Liver (tissue), 9 donors: ENCODE results near the gene FOLR3. TPM values are rescaled to one million over a fixed set of nuclear protein-coding genes. Genes with fewer than 3 reads are reported as not detected.

Source experiments
- DNase-seq: peaks from one replicate; pipeline ENCODE4 v3.0.0-alpha.2; 2017; ENCODE audit warnings: low spot score
- H3K27ac ChIP-seq, 2 donors: one replicate each; pipeline ENCODE4 v1.7.0; 2013; ENCODE audit warnings: inconsistent platforms in 2 of 2, low read length in 2 of 2, control low read depth in 1 of 2, low read depth in 1 of 2, mild to moderate bottlenecking in 1 of 2
- H3K27me3 ChIP-seq, 4 donors: one replicate each; pipeline versions ENCODE4 v1.6.1 to v1.7.0; 2013; ENCODE audit warnings: low read length in 3 of 4, inconsistent platforms in 1 of 4, mild to moderate bottlenecking in 1 of 4, moderate library complexity in 1 of 4; ENCODE audit not compliant: control insufficient read depth in 4 of 4, insufficient read depth in 4 of 4
- H3K36me3 ChIP-seq, 4 donors: one replicate each; pipeline versions ENCODE4 v1.6.1 to v1.7.0; 2013; ENCODE audit warnings: low read length in 3 of 4, mild to moderate bottlenecking in 3 of 4, low read depth in 1 of 4, moderate library complexity in 1 of 4; ENCODE audit not compliant: control insufficient read depth in 4 of 4, insufficient read depth in 3 of 4
- H3K4me1 ChIP-seq, 4 donors: one replicate each; pipeline versions ENCODE4 v1.6.1 to v1.7.0; 2013; ENCODE audit warnings: low read length in 3 of 4, mild to moderate bottlenecking in 3 of 4, moderate library complexity in 1 of 4; ENCODE audit not compliant: control insufficient read depth in 4 of 4, insufficient read depth in 4 of 4
- H3K4me3 ChIP-seq, 3 donors: one replicate each; pipeline versions ENCODE4 v1.6.1 to v1.7.0; 2013; ENCODE audit warnings: low read length in 3 of 3, control low read depth in 1 of 3, low read depth in 1 of 3, mild to moderate bottlenecking in 1 of 3
- H3K9ac ChIP-seq, 2 donors: one replicate each; pipeline ENCODE4 v1.7.0; 2013; ENCODE audit warnings: low read length in 2 of 2, mild to moderate bottlenecking in 2 of 2, moderate library complexity in 2 of 2, control low read depth in 1 of 2, low read depth in 1 of 2
- H3K9me3 ChIP-seq, 4 donors: one replicate each; pipeline versions ENCODE4 v1.6.1 to v1.7.0; 2013; ENCODE audit warnings: low read length in 3 of 4; ENCODE audit not compliant: control insufficient read depth in 4 of 4
- GABPA ChIP-seq, 2 donors: IDR thresholded peaks in 1 of 2; conservative IDR thresholded peaks in 1 of 2; 2 replicates each; pipeline ENCODE4 v1.6.1; 2016; ENCODE audit warnings: antibody characterized with exemption in 2 of 2, mild to moderate bottlenecking in 1 of 2, moderate library complexity in 1 of 2
- HNF4A ChIP-seq, 2 donors: conservative IDR thresholded peaks; 2 replicates each; pipeline ENCODE4 v1.6.1; 2016; ENCODE audit warnings: antibody characterized with exemption in 2 of 2, mild to moderate bottlenecking in 2 of 2
- HNF4G ChIP-seq: IDR thresholded peaks from 2 replicates; pipeline ENCODE4 v1.6.1; 2016; ENCODE audit warnings: antibody characterized with exemption
- JUND ChIP-seq, 2 donors: IDR thresholded peaks; 2 replicates each; pipeline ENCODE4 v1.6.1; 2016; ENCODE audit warnings: antibody characterized with exemption in 2 of 2
- NR2F2 ChIP-seq: IDR thresholded peaks from 2 replicates; pipeline ENCODE4 v1.6.1; 2016; ENCODE audit warnings: antibody characterized with exemption
- RAD21 ChIP-seq, 2 donors: IDR thresholded peaks; 2 replicates each; pipeline ENCODE4 v1.6.1; 2016; ENCODE audit warnings: antibody characterized with exemption in 2 of 2, mild to moderate bottlenecking in 2 of 2
- RXRA ChIP-seq, 2 donors: IDR thresholded peaks; 2 replicates each; pipeline ENCODE4 v1.6.1; 2017 to 2018; ENCODE audit warnings: antibody characterized with exemption in 2 of 2, mild to moderate bottlenecking in 1 of 2
- SP1 ChIP-seq: IDR thresholded peaks from 2 replicates; pipeline ENCODE4 v1.6.1; 2018; ENCODE audit warnings: antibody characterized with exemption, mild to moderate bottlenecking
- TAF1 ChIP-seq: conservative IDR thresholded peaks from 2 replicates; pipeline ENCODE4 v1.6.1; 2016; ENCODE audit warnings: antibody characterized with exemption, mild to moderate bottlenecking
- YY1 ChIP-seq: IDR thresholded peaks from 2 replicates; pipeline ENCODE4 v1.6.1; 2016; ENCODE audit warnings: antibody characterized with exemption, mild to moderate bottlenecking
- WGBS: extraction: QIAGEN DNeasy Blood & Tissue Kit; methylation state at CpG from one replicate; pipeline ENCODE4 v1.1.7; 2013; 5-methylcytosine and 5-hydroxymethylcytosine counted together
- polyA plus RNA-seq, 2 donors: library from polyadenylated mRNA; stranded (reverse) in 1 of 2; unstranded in 1 of 2; fragments of 200-250 nt in 1 of 2; fragments of >200 nt in 1 of 2; fragmentation: Nextera tagmentation in 1 of 2; extraction: Ambion mirVana in 1 of 2; gene quantifications; one replicate each; pipeline versions ENCODE4 v1.2.1 to v1.2.3, GENCODE V29; 2013 to 2015
- total RNA-seq, 2 donors: library from RNA; depleted of rRNA; stranded (reverse); fragments of >200 nt; gene quantifications; one replicate each; pipeline ENCODE4 v1.2.3, GENCODE V29; 2014
- TF ChIP-seq, protein P1 (sequence below): fragments of 150-350 bp; IDR thresholded peaks from 2 replicates; pipeline ENCODE4 v1.5.1; 2017; ENCODE audit warnings: improper control_type of control experiment, low read depth, low read length; ENCODE audit not compliant: missing input control
- TF ChIP-seq, protein P2 (sequence below): IDR thresholded peaks from 2 replicates; pipeline ENCODE4 v1.6.1; 2016; ENCODE audit warnings: antibody characterized with exemption, mild to moderate bottlenecking
- donor health status: healthy.
- donor health status: healthy.
- donor health status: healthy.
- donor health status: healthy.
- donor health status: healthy.

Gene FOLR3
- total and polyA plus RNA-seq, 4 donors = 0.31 to 2.1 (median 0.86) TPM; not detected in 1

DNA sequence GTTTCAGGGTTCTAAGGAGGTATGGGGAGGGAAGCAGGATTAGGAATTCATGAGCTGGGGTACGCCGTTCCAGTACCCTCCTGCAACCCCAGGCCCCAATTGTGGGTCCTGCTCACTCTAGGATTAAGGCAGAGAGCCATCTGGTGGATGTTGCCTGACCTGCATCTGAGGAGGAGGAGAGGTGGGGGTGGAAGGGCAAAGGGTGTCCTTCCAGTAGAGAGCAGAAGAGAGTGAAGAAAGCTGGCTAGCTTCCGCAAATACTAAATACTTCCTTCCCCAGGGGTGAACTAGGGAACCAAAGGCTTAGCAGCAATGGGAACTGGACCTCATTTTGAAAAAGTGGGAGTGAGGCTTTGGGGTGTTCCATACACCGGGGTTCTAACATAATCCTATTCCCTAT is 44.2 kb upstream of the FOLR3 start:
- H3K9me3 ChIP-seq = no peaks in the 10 kb centered on the region
- H3K36me3 ChIP-seq = peaks cover 0 to 29% (median 6%) of the 10 kb centered on the region in 4 donors
- no peaks in the 10 kb centered on the region for H3K27me3 ChIP-seq
- no peak overlapping the region for H3K9ac ChIP-seq
- DNase-seq = peak; percentile 74
- peaks cover 0 to 7% (median 2%) of the 10 kb centered on the region in 4 donors for H3K4me1 ChIP-seq
- 41% methylated on average over 4 of the region's 4 CpGs for WGBS
- H3K27ac ChIP-seq = peak overlapping the region; percentile 11 to 60
- TF ChIP-seq RXRA (IDR thresholded peaks at IDR 0.05) = peak in 1 of 2 donors; percentile 31
- TF ChIP-seq YY1 = peak; percentile 17
- TF ChIP-seq, protein P1, sequence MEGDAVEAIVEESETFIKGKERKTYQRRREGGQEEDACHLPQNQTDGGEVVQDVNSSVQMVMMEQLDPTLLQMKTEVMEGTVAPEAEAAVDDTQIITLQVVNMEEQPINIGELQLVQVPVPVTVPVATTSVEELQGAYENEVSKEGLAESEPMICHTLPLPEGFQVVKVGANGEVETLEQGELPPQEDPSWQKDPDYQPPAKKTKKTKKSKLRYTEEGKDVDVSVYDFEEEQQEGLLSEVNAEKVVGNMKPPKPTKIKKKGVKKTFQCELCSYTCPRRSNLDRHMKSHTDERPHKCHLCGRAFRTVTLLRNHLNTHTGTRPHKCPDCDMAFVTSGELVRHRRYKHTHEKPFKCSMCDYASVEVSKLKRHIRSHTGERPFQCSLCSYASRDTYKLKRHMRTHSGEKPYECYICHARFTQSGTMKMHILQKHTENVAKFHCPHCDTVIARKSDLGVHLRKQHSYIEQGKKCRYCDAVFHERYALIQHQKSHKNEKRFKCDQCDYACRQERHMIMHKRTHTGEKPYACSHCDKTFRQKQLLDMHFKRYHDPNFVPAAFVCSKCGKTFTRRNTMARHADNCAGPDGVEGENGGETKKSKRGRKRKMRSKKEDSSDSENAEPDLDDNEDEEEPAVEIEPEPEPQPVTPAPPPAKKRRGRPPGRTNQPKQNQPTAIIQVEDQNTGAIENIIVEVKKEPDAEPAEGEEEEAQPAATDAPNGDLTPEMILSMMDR = peak; percentile 86
- TF ChIP-seq GABPA (IDR thresholded peaks at IDR 0.05 in 1 of 2, conservative IDR thresholded peaks at IDR 0.05 in 1 of 2) = no peak
- peak; percentile 89 to 95 for TF ChIP-seq RAD21 (IDR thresholded peaks at IDR 0.05)
- peak; percentile 55 for TF ChIP-seq NR2F2
- no peak for TF ChIP-seq TAF1
- H3K4me3 ChIP-seq = no peak overlapping the region

DNA sequence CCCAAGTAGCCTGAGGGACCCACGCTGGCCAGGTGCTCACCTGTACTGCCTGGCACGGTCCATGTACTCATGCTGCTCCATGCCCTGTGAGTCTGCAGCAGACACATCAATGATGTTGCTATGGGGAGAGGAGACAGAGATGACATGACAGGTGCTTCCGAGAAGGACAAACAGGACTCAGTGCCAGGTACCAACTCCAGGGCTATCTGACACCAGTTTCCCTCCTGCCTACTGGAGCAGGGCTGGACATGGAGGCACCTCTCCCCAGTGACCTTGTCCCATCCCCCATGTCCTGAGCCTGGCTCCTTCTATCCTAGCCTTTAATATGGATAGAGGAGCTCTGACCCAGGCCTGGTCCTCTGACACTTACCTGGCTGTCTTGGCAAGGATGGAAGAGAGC is 36.8 kb upstream of the FOLR3 start:
- no peaks in the 10 kb centered on the region for H3K9me3 ChIP-seq
- no peaks in the 10 kb centered on the region for H3K27me3 ChIP-seq
- H3K4me1 ChIP-seq = peaks cover 4 to 31% (median 25%) of the 10 kb centered on the region in 4 donors
- peaks cover 9 to 37% (median 28%) of the 10 kb centered on the region in 4 donors for H3K36me3 ChIP-seq
- H3K9ac ChIP-seq = no peak overlapping the region
- H3K27ac ChIP-seq = no peak overlapping the region
- no peak for DNase-seq
- 96% methylated on average over 3 of the region's 3 CpGs for WGBS
- no peak overlapping the region for H3K4me3 ChIP-seq
- TF ChIP-seq HNF4A (conservative IDR thresholded peaks at IDR 0.05) = no peak
- no peak for TF ChIP-seq RAD21 (IDR thresholded peaks at IDR 0.05)
- no peak for TF ChIP-seq TAF1
- TF ChIP-seq SP1 = no peak
- no peak for TF ChIP-seq NR2F2

DNA sequence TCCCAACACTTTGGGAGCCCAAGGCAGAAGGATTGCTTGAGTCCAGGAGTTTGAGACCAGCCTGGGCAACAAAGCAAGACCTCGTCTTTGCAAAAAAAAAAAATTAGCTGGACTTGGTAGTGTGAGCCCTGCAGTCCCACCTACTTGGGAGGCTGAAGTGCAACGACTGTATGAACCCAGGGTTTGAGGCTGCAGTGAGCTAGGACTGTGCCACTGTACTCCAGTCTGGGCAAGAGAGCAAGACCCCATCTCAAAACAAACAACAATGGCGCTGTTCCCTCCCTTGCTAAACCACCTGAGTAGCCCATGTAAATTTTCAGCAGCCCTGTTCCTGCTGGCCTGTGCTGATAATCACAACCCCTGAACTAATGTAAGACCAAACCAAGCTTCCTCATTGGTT is 35.5 kb upstream of the FOLR3 start:
- Histone ChIP-seq H3K4me3 (no peak overlapping the region), H3K4me1 (peaks cover 5 to 36% (median 29%) of the 10 kb centered on the region in 4 donors), H3K27ac (peak overlapping the region in 1 of 2 donors; percentile 24), H3K36me3 (peaks cover 9 to 29% (median 23%) of the 10 kb centered on the region in 4 donors), H3K9me3 (no peaks in the 10 kb centered on the region), H3K27me3 (no peaks in the 10 kb centered on the region), H3K9ac (no peak overlapping the region)
- TF ChIP-seq RAD21 (IDR thresholded peaks at IDR 0.05) = no peak
- no peak for TF ChIP-seq SP1
- TF ChIP-seq JUND (IDR thresholded peaks at IDR 0.05) = no peak
- no peak for DNase-seq
- WGBS = 88% methylated on average over 3 of the region's 3 CpGs

DNA sequence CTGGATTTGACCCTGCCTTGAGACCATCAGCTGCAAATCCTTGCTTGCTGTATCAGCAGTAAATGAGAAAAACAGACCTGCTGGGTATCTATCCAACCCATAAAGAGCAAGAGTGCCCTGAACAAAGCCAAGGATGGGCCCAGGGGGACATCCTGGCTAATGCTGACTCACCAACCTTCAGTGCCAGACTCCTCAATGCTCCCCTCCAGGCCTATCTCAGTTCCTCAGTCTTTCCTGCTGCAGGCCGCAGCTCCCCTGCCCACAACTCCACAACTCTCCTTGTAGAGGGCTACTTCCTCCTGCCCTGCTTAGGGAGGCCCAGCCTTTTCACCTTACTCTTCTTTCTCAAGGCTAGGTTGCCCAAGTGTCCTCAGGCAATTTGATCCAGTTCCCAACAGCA is 35.1 kb upstream of the FOLR3 start:
- peaks cover 9 to 26% (median 23%) of the 10 kb centered on the region in 4 donors for H3K36me3 ChIP-seq
- peaks cover 5 to 36% (median 29%) of the 10 kb centered on the region in 4 donors for H3K4me1 ChIP-seq
- peak overlapping the region in 1 of 2 donors; percentile 24 for H3K27ac ChIP-seq
- H3K9ac ChIP-seq = no peak overlapping the region
- H3K9me3 ChIP-seq = no peaks in the 10 kb centered on the region
- H3K27me3 ChIP-seq = no peaks in the 10 kb centered on the region
- WGBS = 84% methylated on average over 1 of the region's 1 CpG
- no peak for DNase-seq
- H3K4me3 ChIP-seq = no peak overlapping the region
- TF ChIP-seq TAF1 (no peak), YY1 (no peak), JUND (IDR thresholded peaks at IDR 0.05) (no peak), GABPA (IDR thresholded peaks at IDR 0.05 in 1 of 2, conservative IDR thresholded peaks at IDR 0.05 in 1 of 2) (no peak), NR2F2 (no peak), HNF4G (no peak), HNF4A (conservative IDR thresholded peaks at IDR 0.05) (no peak)
- TF ChIP-seq, protein P1 = no peak
- TF ChIP-seq, protein P2, sequence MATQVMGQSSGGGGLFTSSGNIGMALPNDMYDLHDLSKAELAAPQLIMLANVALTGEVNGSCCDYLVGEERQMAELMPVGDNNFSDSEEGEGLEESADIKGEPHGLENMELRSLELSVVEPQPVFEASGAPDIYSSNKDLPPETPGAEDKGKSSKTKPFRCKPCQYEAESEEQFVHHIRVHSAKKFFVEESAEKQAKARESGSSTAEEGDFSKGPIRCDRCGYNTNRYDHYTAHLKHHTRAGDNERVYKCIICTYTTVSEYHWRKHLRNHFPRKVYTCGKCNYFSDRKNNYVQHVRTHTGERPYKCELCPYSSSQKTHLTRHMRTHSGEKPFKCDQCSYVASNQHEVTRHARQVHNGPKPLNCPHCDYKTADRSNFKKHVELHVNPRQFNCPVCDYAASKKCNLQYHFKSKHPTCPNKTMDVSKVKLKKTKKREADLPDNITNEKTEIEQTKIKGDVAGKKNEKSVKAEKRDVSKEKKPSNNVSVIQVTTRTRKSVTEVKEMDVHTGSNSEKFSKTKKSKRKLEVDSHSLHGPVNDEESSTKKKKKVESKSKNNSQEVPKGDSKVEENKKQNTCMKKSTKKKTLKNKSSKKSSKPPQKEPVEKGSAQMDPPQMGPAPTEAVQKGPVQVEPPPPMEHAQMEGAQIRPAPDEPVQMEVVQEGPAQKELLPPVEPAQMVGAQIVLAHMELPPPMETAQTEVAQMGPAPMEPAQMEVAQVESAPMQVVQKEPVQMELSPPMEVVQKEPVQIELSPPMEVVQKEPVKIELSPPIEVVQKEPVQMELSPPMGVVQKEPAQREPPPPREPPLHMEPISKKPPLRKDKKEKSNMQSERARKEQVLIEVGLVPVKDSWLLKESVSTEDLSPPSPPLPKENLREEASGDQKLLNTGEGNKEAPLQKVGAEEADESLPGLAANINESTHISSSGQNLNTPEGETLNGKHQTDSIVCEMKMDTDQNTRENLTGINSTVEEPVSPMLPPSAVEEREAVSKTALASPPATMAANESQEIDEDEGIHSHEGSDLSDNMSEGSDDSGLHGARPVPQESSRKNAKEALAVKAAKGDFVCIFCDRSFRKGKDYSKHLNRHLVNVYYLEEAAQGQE = no peak
